Activated naive CD4-positive, alpha-beta T cell treated with anti-CD3 and anti-CD28 coated beads for 36 hours (primary cell): ENCODE results near the gene SLC39A7. TPM values are rescaled to one million over a fixed set of nuclear protein-coding genes. Genes with fewer than 3 reads are reported as not detected.
A peak's percentile ranks its signal among the peaks of the same experiment; 100 is the strongest.

Experiments used
- CTCF ChIA-PET: fragments of 350-600 bp; sonication (Branson Sonifier 250); formaldehyde crosslinking; loops from one replicate; lab custom pipeline; 2021; ENCODE audit warnings: antibody characterized with exemption; lab: Charles Lee
- DNase-seq: peaks from one replicate; pipeline ENCODE4 v3.0.0-alpha.2; 2020
- H3K27ac Mint-ChIP-seq: one replicate; pipeline ENCODE4 v1.8.0; 2021; ENCODE audit warnings: mild to moderate bottlenecking, mixed read lengths
- H3K27me3 Mint-ChIP-seq: one replicate; pipeline ENCODE4 v1.8.0; 2021; ENCODE audit warnings: low read depth, mixed read lengths
- H3K36me3 Mint-ChIP-seq: one replicate; pipeline ENCODE4 v1.8.0; 2021; ENCODE audit warnings: low read depth, mixed read lengths
- H3K4me1 Mint-ChIP-seq: one replicate; pipeline ENCODE4 v1.8.0; 2021; ENCODE audit warnings: low read depth, mixed read lengths
- H3K4me3 Mint-ChIP-seq: one replicate; pipeline ENCODE4 v1.8.0; 2021; ENCODE audit warnings: mild to moderate bottlenecking, moderate library complexity, mixed read lengths
- H3K9me3 Mint-ChIP-seq: one replicate; pipeline ENCODE4 v1.8.0; 2021; ENCODE audit warnings: mixed read lengths
- intact Hi-C: fragments of 100-400 bp; cut with micrococcal nuclease; formaldehyde crosslinking; loops from one replicate; pipeline ENCODE4 v1.15.1; 2023
- total RNA-seq, 2 experiments: library from RNA; stranded (reverse); gene quantifications; one replicate each; pipeline ENCODE4 v1.2.3, GENCODE V29; 2021

SLC39A7 gene
- total RNA-seq, 2 experiments from 2014 or later = 35.9 to 39.5 TPM

DNA sequence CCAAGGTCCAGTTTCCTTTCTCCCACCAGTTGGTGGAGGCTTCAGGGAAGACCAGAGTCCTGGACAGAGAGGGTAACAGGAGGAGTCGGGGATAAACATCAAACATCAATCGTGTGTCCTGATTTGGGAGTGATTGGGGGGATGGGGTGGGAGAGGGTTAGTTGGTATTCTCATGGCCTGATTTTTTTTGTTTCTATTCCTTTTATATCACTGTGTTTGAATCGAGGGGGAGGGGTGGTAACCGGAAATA is 3.4 kb downstream of the SLC39A7 start:
- Mint-ChIP-seq H3K4me3 (peak overlapping the region; percentile 85), H3K27ac (peak overlapping the region; percentile 60), H3K36me3 (peaks cover 28% of the 10 kb centered on the region), H3K9me3 (no peaks in the 10 kb centered on the region), H3K27me3 (no peaks in the 10 kb centered on the region), H3K4me1 (peaks cover 63% of the 10 kb centered on the region)
- no peak for DNase-seq
- intact Hi-C loops = loop anchor here (10.0 kb wide), 2 partner anchors 371 to 1009 kb away; partner anchors contain the start of genes GPSM3 and PBX2
- CTCF ChIA-PET = interaction anchor here (1.6 kb wide), 1 partner anchor 45 kb away, joined by 9 read pairs; no protein-coding TSS in a partner anchor

DNA sequence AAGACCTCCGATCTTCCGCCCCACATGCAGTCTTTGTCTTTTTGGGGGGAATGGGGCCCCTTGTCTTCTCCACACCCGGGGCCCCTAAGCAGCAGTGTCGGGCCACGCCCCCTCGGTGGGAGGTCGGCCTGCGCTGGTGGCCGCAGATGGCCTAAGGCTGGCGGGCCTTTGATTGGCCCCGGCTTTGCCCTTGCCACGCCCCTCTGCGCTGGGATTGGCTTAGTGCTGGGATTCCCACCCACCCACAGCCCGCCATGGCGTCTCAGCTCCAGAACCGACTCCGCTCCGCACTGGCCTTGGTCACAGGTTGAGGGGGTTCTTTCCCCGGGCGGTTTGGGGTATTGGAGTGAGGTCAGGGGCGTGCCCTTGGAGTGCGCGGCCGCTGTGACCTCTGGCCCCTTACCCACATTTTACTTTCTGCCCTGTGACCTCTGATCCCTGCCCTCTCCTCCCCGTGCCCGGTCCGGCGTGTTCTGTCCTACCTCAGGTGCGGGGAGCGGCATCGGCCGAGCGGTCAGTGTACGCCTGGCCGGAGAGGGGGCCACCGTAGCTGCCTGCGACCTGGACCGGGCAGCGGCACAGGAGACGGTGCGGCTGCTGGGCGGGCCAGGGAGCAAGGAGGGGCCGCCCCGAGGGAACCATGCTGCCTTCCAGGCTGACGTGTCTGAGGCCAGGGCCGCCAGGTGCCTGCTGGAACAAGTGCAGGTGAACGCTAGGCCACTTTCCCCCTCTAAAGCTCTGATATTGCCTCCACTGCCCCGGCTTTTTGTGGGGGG is 3.9 kb downstream of the SLC39A7 start, which contains the start of gene HSD17B8:
TSS of gene HSD17B8 (plus strand) at position 241 of the 776 bp plus-strand sequence. CDS start at position 255, 14 bp downstream.
- Mint-ChIP-seq H3K9me3 (no peaks in the 10 kb centered on the region), H3K4me1 (peaks cover 66% of the 10 kb centered on the region), H3K27ac (peak within 1 kb of the TSS; percentile 90), H3K36me3 (peaks cover 31% of the 10 kb centered on the region), H3K4me3 (peak within 1 kb of the TSS; percentile 85), H3K27me3 (no peaks in the 10 kb centered on the region)
- intact Hi-C loops = loop anchor here (1.0 to 10.0 kb wide), 6 partner anchors 38 to 1010 kb away; partner anchors contain the start of genes GPSM3, KIFC1, PBX2 and PSMB8
- CTCF ChIA-PET = interaction anchor here (1.6 kb wide), 1 partner anchor 44 kb away, joined by 9 read pairs; no protein-coding TSS in a partner anchor
- DNase-seq = peak; percentile 94

DNA sequence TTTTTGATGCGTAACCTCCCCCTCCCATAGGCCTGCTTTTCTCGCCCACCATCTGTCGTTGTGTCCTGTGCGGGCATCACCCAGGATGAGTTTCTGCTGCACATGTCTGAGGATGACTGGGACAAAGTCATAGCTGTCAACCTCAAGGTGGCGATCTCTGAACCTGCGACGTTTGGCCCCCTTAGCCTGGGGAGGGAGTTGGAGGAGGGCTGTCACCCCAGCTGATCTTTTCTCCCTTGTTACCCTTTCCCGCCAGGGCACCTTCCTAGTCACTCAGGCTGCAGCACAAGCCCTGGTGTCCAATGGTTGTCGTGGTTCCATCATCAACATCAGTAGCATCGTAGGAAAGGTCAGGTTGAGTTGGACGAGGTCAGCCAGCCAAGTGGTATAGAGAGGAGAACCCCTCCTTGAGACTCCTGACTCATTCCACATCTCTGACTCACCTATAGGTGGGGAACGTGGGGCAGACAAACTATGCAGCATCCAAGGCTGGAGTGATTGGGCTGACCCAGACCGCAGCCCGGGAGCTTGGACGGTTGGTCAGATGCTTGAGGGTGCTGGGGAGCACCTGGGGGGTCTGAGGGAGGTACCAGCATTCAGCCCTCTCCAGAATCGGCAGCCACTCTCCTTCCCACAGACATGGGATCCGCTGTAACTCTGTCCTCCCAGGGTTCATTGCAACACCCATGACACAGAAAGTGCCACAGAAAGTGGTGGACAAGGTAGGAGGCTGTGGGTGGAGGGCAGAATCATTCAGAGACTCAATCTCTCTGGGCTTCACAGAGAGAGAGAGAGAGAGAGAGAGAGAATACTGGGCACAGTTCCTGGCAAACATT is 4.7 kb downstream of the SLC39A7 start:
- CTCF ChIA-PET = interaction anchor here (0.6 to 1.6 kb wide), 3 partner anchors 8 to 106 kb away, joined by 3 to 9 read pairs (median 4); no protein-coding TSS in a partner anchor
- intact Hi-C loops = loop anchor here (1.0 to 10.0 kb wide), 7 partner anchors 37 to 1011 kb away; partner anchors contain the start of genes GPSM3, KIFC1, PBX2 and PSMB8
- no peaks in the 10 kb centered on the region for H3K27me3 Mint-ChIP-seq
- peak overlapping the region; percentile 90 for H3K27ac Mint-ChIP-seq
- no peaks in the 10 kb centered on the region for H3K9me3 Mint-ChIP-seq
- H3K4me3 Mint-ChIP-seq = peak overlapping the region; percentile 85
- peaks cover 36% of the 10 kb centered on the region for H3K36me3 Mint-ChIP-seq
- DNase-seq = peak; percentile 71
- H3K4me1 Mint-ChIP-seq = peaks cover 68% of the 10 kb centered on the region

DNA sequence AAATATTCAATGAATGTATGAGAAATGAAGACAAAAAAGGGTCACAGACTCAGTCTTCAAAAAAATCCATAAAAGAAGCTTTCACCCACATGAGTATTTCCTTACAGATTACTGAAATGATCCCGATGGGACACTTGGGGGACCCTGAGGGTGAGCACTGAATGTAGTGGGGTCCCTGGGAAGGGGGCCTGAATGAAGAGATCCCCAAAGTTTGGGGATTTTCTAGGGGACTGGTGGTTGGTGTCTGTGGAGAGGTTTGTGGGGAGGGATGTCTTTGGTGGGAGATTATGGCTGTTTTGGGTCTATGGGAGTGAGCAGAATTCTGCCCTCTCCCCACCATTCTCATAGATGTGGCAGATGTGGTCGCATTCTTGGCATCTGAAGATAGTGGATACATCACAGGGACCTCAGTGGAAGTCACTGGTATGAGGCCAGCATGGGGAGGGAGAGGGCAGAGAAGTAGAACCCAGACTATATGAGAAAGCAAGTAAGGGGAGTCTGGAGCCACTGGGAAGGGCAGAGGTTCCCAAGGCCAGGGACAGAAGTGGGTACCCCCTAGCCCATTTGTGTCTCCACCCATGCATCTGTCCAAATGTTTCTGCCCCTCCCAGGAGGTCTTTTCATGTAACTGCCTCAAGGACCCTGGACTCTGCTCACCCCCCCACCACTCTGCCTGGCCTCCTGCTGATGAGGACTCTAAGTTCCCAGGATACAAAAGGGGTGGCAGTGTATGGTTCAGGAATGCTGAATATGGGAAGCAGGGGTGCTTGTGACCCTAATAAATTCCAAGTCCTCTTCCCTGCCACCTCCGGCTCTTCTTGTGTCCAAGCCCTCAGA is 5.6 kb downstream of the SLC39A7 start:
- H3K36me3 Mint-ChIP-seq = peaks cover 38% of the 10 kb centered on the region
- DNase-seq = no peak
- peak overlapping the region; percentile 85 for H3K4me3 Mint-ChIP-seq
- CTCF ChIA-PET = interaction anchor here (1.0 kb wide), 1 partner anchor 9 kb away, joined by 4 read pairs; no protein-coding TSS in a partner anchor
- peaks cover 65% of the 10 kb centered on the region for H3K4me1 Mint-ChIP-seq
- no peaks in the 10 kb centered on the region for H3K9me3 Mint-ChIP-seq
- intact Hi-C loops = loop anchor here (1.0 to 10.0 kb wide), 5 partner anchors 66 to 1011 kb away; partner anchors contain the start of genes GPSM3, KIFC1, PBX2 and PSMB8
- H3K27me3 Mint-ChIP-seq = no peaks in the 10 kb centered on the region
- peak overlapping the region; percentile 90 for H3K27ac Mint-ChIP-seq

DNA sequence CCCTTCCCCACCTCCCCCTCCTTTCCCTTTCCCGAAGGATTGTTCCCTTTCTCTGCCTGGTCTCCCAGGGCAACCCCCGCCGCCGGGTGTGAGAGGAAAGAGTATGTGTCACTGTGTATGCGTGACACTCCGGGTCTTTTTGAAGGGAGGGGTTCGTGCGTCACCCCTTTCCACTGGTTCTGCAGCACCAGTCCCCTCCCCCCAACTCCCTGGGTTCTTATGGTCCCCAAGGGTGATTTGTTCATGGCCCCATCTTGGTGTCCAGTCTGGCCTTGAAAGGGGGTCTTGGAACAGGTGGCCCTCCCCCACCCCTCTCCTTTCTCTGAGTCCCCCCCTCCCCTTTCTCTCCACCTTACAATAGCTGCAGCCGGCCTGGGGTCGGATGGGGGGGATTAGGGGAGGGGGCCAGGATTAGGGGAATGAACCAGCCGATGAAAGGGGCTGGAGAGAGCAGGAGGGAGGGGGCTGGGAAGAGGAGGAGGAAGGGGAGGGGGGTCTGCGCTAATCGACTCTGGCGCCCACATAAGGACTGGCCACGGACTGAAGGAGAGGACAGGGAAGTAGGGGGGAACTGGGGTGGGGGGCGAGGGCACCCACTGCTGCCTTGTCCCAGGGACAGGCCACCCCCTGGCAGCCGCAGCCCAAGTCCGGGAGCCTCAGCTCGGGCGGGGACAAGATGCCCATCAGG is 6.3 kb downstream of the SLC39A7 start:
- Mint-ChIP-seq H3K9me3 (no peaks in the 10 kb centered on the region), H3K36me3 (peaks cover 35% of the 10 kb centered on the region), H3K27ac (no peak overlapping the region), H3K27me3 (no peaks in the 10 kb centered on the region), H3K4me1 (peaks cover 59% of the 10 kb centered on the region), H3K4me3 (peak overlapping the region; percentile 90)
- CTCF ChIA-PET = no interaction called here
- intact Hi-C loops = loop anchor here (1.0 to 10.0 kb wide), 5 partner anchors 65 to 1012 kb away; partner anchors contain the start of genes GPSM3, KIFC1, PBX2 and PSMB8
- no peak for DNase-seq

DNA sequence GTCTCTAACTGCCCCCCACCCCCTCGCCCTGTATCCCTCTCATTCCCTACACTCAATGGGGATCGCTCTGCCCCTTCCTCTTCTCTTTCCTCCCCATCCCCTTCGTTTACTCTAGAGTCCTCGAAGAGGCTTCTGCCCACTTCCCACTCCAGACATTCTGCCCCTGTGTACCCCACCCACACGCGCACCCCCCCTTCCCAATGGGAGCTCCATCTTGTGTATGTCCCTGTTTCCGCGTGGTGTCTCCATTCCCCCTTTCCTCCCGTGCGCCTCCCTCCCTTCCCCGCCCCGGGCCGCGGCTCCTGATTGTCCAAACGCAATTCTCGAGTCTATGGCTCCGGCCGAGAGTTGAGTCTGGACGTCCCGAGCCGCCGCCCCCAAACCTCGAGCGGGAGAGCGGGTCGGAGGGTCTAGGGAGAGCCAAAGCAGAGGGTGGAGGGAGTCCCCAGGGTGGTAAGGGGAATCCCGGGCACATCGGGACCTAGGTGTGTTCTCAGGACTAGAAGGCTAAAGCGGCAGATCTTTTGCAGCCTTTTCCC is 7.0 kb downstream of the SLC39A7 start:
- H3K36me3 Mint-ChIP-seq = peaks cover 33% of the 10 kb centered on the region
- H3K27me3 Mint-ChIP-seq = peaks cover under 1% of the 10 kb centered on the region
- no peak for DNase-seq
- H3K4me1 Mint-ChIP-seq = peaks cover 55% of the 10 kb centered on the region
- no peaks in the 10 kb centered on the region for H3K9me3 Mint-ChIP-seq
- intact Hi-C loops = loop anchor here (5.0 to 10.0 kb wide), 4 partner anchors 185 to 1013 kb away; partner anchors contain the start of genes GPSM3, KIFC1, PBX2 and PSMB8
- peak overlapping the region; percentile 92 for H3K27ac Mint-ChIP-seq
- CTCF ChIA-PET = interaction anchor here (2.6 kb wide), 1 partner anchor 40 kb away, joined by 13 read pairs; no protein-coding TSS in a partner anchor
- H3K4me3 Mint-ChIP-seq = peak overlapping the region; percentile 90

DNA sequence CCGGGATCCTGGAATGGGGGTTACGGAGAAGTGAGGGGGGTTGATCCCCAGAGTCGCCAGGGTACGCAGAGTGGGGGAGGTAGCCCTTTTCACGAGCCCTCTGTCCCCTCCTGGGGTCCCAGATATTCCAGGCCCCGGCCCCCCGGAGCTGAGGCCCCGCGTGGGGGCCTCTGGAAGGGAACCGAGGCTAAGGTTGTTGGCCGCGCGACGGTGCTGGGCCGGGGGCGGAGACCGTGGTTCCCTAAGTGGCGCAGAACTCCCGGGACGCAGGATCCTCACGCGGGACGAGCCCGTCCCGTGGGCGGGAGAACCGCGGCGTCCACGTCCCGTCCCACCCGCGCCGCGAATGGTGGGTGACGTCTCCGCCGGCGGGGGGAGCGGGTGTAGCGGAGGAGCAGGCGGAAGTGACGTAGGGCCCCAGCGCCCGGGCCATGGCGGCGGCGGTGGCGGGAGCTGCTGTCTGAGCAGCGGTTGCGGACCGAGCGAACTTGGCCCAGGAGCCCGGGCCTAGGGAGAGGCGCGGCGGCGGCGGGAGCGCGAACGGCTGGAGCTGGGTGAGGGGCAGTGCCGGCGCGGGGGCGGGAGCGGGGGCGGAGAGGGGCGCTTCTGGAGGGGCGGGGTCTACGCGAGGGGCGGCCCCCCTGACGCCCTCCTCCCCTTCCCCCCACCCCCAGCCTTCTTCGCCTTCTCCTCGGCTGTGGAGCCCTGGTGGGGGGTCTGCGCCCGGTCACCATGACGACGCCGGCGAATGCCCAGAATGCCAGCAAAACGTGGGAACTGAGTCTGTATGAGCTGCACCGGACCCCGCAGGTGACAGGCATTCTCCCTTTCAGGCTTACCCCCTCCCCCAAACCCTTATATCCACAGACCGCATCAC is 7.7 kb downstream of the SLC39A7 start, which contains the start of gene RING1:
TSS of gene RING1 (plus strand) at position 410 of the 877 bp plus-strand sequence. CDS start at position 733, 323 bp downstream.
- no peaks in the 10 kb centered on the region for H3K9me3 Mint-ChIP-seq
- CTCF ChIA-PET = interaction anchor here (0.6 to 2.6 kb wide), 8 partner anchors 10 to 223 kb away, joined by 3 to 13 read pairs (median 3); no protein-coding TSS in a partner anchor
- peaks cover 55% of the 10 kb centered on the region for H3K4me1 Mint-ChIP-seq
- peak; percentile 87 for DNase-seq
- peaks cover 27% of the 10 kb centered on the region for H3K36me3 Mint-ChIP-seq
- intact Hi-C loops = loop anchor here (5.0 to 10.0 kb wide), 4 partner anchors 184 to 1014 kb away; partner anchors contain the start of genes GPSM3, KIFC1, PBX2 and PSMB8
- peak within 1 kb of the TSS; percentile 92 for H3K27ac Mint-ChIP-seq
- H3K4me3 Mint-ChIP-seq = peak within 1 kb of the TSS; percentile 90
- H3K27me3 Mint-ChIP-seq = peaks cover 8% of the 10 kb centered on the region

DNA sequence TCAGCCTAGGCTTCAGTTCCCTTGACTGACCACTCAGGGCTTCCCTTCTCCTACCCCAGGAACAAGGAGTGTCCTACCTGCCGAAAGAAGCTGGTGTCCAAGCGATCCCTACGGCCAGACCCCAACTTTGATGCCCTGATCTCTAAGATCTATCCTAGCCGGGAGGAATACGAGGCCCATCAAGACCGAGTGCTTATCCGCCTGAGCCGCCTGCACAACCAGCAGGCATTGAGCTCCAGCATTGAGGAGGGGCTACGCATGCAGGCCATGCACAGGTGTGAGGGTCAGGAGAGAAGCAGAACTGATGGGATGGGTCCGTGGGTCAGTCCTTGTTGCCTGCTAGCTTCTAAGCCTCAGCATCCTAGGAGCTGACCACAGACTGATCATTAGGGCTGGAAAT is 9.2 kb downstream of the SLC39A7 start:
- intact Hi-C loops = loop anchor here (5.0 to 10.0 kb wide), 4 partner anchors 182 to 1015 kb away; partner anchors contain the start of genes GPSM3, KIFC1, PBX2 and PSMB8
- no peaks in the 10 kb centered on the region for H3K9me3 Mint-ChIP-seq
- peaks cover 21% of the 10 kb centered on the region for H3K36me3 Mint-ChIP-seq
- no peak for DNase-seq
- H3K4me3 Mint-ChIP-seq = peak overlapping the region; percentile 90
- CTCF ChIA-PET = interaction anchor here (2.6 kb wide), 1 partner anchor 38 kb away, joined by 13 read pairs; no protein-coding TSS in a partner anchor
- H3K27ac Mint-ChIP-seq = no peak overlapping the region
- H3K4me1 Mint-ChIP-seq = peaks cover 53% of the 10 kb centered on the region
- H3K27me3 Mint-ChIP-seq = peaks cover 20% of the 10 kb centered on the region

DNA sequence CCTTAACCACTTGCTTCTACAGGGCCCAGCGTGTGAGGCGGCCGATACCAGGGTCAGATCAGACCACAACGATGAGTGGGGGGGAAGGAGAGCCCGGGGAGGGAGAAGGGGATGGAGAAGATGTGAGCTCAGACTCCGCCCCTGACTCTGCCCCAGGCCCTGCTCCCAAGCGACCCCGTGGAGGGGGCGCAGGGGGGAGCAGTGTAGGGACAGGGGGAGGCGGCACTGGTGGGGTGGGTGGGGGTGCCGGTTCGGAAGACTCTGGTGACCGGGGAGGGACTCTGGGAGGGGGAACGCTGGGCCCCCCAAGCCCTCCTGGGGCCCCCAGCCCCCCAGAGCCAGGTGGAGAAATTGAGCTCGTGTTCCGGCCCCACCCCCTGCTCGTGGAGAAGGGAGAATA is 10.5 kb downstream of the SLC39A7 start:
- Mint-ChIP-seq H3K4me3 (no peak overlapping the region), H3K4me1 (peaks cover 41% of the 10 kb centered on the region), H3K9me3 (no peaks in the 10 kb centered on the region), H3K36me3 (peaks cover 21% of the 10 kb centered on the region), H3K27me3 (peaks cover 20% of the 10 kb centered on the region), H3K27ac (no peak overlapping the region)
- intact Hi-C loops = no loop called here
- CTCF ChIA-PET = no interaction called here
- no peak for DNase-seq
